ENCODE measurements around the gene YEATS2.

YEATS2 gene

GRCh38 chr3:183812761-183813445 is 115.3 kb downstream of the YEATS2 start:
- DNase-seq (ENCODE audit: low spot score): no peak

DNA sequence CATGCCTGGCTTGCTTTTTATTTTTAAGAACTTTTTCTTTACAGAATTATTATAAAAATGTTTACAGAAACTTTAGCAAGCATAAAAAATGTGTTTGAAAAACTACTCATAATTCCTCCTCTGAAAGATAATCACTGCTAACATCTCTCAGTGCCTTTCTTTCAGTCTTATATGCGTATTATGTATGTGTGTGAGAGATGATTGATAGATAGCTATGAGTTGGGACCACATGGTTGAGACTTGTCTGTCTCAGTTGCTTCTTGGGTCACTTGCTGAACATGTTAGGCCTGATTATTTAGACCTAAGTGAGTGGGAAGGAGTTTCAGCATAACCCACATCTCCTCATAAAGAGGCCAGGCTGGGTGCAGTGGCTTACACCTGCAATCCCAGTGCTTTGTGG is 116.6 kb downstream of the YEATS2 start:
- no peak for DNase-seq (ENCODE audit: low spot score)

GRCh38 chr3:183815563-183815940 is 118.0 kb downstream of the YEATS2 start:
- DNase-seq (ENCODE audit: low spot score): no peak

- DNase-seq (ENCODE audit: low spot score): no peak
Measured at GRCh38 chr3:183815951-183816475, 118.4 kb downstream of the YEATS2 start.

DNA sequence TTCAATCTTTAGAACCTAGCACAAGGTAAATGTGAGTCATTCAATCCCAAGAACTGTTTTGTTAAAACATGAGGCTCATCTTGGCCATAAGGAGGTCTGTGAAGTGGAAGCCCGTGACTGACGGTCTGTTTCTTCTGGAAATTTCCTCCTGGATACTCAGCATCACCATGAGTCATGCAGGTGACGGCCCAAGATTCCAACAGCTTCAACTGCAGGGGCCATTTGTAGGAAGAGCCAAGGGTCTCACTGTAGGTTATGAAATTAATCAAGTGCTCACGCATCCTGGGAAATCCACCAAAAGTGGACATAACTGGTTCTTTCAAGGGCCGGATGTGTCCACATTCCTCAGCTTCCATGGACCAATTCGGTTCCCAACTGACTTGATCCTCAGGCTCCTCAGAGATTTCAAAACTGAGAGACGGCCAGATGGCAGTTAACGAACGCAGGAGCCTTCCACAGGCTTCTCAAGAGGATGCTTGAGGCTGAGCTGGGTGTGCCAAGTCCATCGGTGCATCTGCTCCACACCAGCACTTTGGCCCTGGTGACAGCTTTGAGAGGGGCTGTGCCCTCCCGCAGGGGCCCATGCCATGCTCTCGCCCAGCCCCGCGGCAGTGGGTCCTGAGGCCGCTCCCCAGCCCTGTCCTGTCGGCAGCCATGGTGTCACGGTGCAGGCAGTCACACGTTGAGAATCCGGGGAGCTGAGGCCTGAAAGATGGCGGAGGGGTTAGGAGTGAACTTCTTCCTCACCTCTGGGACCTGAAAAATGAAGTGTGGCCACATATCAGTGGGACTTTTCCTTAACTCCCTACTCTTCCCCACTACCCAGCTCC is 119.3 kb downstream of the YEATS2 start:
- no peak for DNase-seq (ENCODE audit: low spot score)

DNA sequence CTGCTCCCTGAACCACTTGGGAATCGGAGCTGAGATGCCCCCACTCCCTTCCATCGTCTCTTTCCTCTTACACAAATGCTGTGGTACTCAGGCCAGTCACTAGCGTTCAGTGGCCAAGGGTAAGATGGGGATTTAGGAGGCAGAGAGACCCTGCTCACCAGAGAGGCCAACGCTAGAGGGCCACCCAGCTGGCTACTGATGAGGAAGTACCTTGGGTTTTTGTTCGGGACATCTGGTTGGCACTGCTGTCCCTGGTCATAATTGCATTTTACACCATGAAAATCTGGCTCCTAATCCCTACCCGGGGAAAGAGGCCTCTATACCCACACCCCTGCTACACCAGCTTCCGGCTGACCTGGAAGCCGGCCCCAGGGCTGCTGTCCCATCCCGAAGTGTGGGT is 120.0 kb downstream of the YEATS2 start:
- DNase-seq (ENCODE audit: low spot score): no peak

DNA sequence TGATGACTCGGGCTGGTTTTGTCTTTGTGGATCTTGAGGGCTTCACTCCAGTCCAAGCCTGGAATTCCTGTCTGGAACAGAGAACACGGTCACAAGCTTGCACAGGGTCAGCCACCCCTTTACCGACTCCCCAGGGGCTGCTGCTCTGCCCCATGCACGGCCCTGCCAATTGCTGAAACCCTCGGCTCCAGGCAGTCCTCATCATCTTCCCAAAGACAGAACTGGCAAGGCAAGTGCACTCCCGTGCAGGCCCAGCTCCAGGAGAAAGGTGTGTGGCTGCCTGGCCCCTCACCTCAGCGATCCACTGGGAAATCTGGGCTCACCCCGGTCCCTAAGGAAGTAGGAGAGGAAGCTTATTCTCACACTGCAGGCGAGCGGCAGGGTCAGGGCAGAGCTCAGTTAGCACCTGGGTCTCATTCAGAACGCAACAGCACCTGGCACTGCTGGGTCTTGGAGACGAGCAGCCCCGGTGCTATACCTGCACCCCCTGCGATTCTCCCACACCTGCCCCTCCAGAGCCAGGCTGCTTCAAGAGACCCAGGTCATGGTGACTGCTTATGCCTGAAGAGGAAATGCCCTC is 120.5 kb downstream of the YEATS2 start:
- no peak for DNase-seq (ENCODE audit: low spot score)

DNA sequence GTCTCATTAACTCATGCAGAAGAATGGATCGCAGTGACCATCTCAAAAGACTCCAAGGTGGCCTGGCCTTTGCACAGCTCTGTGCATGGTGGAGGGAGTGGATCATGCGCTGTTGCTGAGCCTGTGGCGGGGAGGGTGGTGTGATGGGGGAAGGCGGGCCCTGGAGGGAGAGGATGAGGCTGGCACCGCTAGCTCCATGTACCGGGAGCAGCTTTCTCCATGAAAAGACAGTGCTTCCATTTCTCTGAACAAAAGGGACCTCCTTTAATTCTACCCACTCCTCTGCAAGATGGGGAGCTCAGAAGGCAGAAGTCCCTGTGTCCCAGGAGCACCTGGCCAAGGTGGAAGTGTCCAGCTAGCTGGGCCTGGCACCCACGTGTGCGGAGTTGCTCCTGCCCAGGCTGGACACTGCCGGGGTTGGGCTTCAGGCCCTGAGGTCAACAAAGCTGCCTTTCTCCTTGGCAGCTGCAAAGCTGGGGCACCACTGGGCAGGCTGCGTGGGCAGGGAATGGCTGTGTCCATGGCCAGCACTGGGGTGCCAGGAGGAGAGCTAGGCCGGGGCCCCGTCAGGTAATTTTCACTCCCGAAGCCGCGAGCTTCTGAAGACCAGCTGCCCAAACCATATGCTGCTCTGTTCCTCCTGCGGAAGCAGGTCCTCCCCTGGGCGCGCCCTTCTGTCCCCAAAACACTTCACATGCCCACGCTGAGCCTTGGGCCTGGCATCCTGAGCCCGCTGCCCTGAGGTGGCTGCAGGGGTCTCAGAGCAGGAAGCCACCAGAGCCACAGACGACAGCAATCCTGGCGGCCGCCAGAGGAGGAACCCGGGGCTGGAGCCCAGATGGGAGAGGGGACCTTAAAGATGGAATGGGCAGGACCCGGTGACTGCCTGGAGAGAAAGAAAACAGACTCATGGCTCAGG is 121.4 kb downstream of the YEATS2 start:
- no peak for DNase-seq (ENCODE audit: low spot score)

GRCh38 chr3:183819831-183820230 is 122.2 kb downstream of the YEATS2 start:
- no peak for DNase-seq (ENCODE audit: low spot score)

GRCh38 chr3:183822631-183823030 is 125.0 kb downstream of the YEATS2 start:
- DNase-seq (ENCODE audit: low spot score): no peak

DNA sequence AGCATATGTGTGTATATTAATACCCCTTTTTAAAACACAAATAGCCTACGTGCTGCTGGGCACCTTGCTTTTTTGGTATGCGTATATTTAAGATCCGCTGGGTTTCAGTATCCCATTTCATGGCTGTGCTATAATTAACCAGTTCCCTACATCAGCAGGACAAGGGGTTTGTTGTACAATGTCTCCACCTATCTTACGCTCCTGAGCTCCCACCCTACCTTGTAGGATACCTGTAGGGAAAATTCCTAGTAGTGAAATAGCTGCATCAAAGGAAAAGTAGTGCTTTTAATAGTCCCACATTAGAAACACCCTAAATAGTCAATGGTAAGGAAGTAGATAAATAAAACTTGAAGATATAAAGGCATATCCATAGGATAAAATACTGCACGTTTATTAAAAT is 126.4 kb downstream of the YEATS2 start:
- DNase-seq (ENCODE audit: low spot score): no peak

GRCh38 chr3:183824761-183825455 is 127.3 kb downstream of the YEATS2 start:
- no peak for DNase-seq (ENCODE audit: low spot score)

GRCh38 chr3:183825456-183826161 is 128.0 kb downstream of the YEATS2 start, which contains the start of gene MAP6D1:
MAP6D1 (minus strand) TSS chr3:183825577; CDS start chr3:183825547, 30 bp downstream.
- DNase-seq (ENCODE audit: low spot score): peak; percentile 33

- no peak for DNase-seq (ENCODE audit: low spot score)
Measured at GRCh38 chr3:183826448-183827250, 129.1 kb downstream of the YEATS2 start.

GRCh38 chr3:183827809-183828537 is 130.4 kb downstream of the YEATS2 start:
- no peak for DNase-seq (ENCODE audit: low spot score)

- DNase-seq (ENCODE audit: low spot score): no peak
Measured at GRCh38 chr3:183828538-183828870, 130.9 kb downstream of the YEATS2 start.

- no peak for DNase-seq (ENCODE audit: low spot score)
Measured at GRCh38 chr3:183829466-183829865, 131.9 kb downstream of the YEATS2 start.

DNA sequence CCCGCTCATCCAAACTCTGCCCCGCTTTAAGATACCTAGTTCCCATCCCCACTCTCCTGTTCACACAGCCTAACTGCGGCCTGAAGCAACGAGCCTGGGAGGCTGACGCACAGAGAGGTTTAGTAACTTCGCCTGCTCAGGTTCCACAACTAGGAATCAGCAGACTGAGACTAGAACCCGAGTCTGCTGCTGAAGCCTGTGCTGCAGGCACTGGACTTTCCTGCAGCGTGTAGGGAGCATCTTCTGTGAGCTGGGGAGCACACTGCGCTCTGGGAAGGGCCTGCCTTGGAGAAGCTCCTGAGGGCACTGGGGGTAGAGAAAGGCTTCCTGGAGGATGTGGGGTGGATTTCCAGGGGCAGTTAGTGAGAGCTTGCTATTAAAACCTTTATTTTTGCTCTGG is 132.6 kb downstream of the YEATS2 start:
- no peak for DNase-seq (ENCODE audit: low spot score)

DNA sequence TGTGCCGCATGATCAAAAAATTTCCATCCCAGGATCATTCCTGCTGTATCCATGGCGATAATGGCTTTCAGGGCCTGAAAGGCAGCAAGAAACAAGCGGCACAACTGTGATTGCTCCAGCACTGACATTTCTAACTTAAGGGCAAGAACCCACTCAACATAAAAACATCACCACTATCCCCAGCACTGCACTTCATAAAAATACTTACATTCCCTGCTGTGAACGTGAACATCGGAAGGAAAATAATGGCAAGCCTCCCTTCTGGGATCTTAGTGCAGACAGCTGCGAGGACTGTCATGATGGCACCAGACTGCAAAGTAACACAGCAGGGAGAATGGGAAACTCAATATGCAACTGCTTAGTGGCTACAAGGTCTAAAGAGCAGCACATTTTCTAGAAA is 135.9 kb downstream of the YEATS2 start:
- DNase-seq (ENCODE audit: low spot score): no peak
